Endothelial cell of umbilical vein (primary cell): ENCODE results near the gene UNC5B. TPM values are rescaled to one million over a fixed set of nuclear protein-coding genes. Genes with fewer than 3 reads are reported as not detected.

ENCODE experiments used
- BruUV-seq: library from RNA; stranded (reverse); fragments of 400-500 nt; replicated peaks from 2 replicates; lab custom pipeline; 2021; lab: Mats Ljungman, UMichigan
- CTCF ChIA-PET: fragments of 300-600, 350-600 bp; sonication (Branson Sonifier 250); formaldehyde crosslinking; loops from one replicate; lab custom pipeline; 2021; ENCODE audit warnings: antibody characterized with exemption, inconsistent platforms; lab: Charles Lee
- POLR2A ChIA-PET: fragments of 300-600, 350-600 bp; sonication (Branson Sonifier 250); formaldehyde crosslinking; loops from one replicate; lab custom pipeline; 2021; ENCODE audit warnings: antibody characterized with exemption, inconsistent platforms; lab: Charles Lee
- DNase-seq: peaks from one replicate; pipeline ENCODE4 v3.0.0-alpha.2; 2011; ENCODE audit warnings: low read depth, low spot score
- FAIRE-seq: peaks from 2 replicates; lab custom pipeline; 2011; peaks lifted over from hg19 to GRCh38; lab: Jason Lieb, UNC
- H2AFZ ChIP-seq: 2 replicates; pipeline ENCODE4 v1.6.0; 2012; ENCODE audit warnings: low read depth, low read length, control low read depth, inconsistent platforms
- H3K27ac ChIP-seq: 2 replicates; pipeline ENCODE4 v1.5.1; 2011; ENCODE audit warnings: low read depth, mild to moderate bottlenecking, control low read depth, low read length, moderate library complexity; ENCODE audit not compliant: insufficient read depth
- H3K27me3 ChIP-seq, 2 experiments: 2 replicates each; pipeline versions ENCODE4 v1.6.0 to v1.6.1; 2011; ENCODE audit warnings: low read length in 2 of 2, mixed read lengths in 1 of 2; ENCODE audit not compliant: control insufficient read depth in 2 of 2, insufficient read depth in 2 of 2
- H3K36me3 ChIP-seq, 2 experiments: 2 replicates in 1 of 2; 3 replicates in 1 of 2; pipeline ENCODE4 v1.5.1; 2011; ENCODE audit warnings: low read length in 2 of 2, mild to moderate bottlenecking in 1 of 2, moderate library complexity in 1 of 2; ENCODE audit not compliant: control insufficient read depth in 2 of 2, insufficient read depth in 2 of 2; ENCODE audit errors: extremely low read depth in 1 of 2
- H3K4me1 ChIP-seq: 3 replicates; pipeline ENCODE4 v1.5.1; 2011; ENCODE audit warnings: mild to moderate bottlenecking, low read length; ENCODE audit not compliant: control insufficient read depth, insufficient read depth; ENCODE audit errors: extremely low read depth
- H3K4me2 ChIP-seq: 2 replicates; pipeline ENCODE4 v1.6.1; 2011; ENCODE audit warnings: low read length, control low read depth, mixed read lengths; ENCODE audit not compliant: insufficient read depth
- H3K4me3 ChIP-seq, 3 experiments: fragments of 200-600 bp in 1 of 3; sonication (generic), shearing (Covaris generic) in 1 of 3; replicated peaks in 1 of 3; 2 replicates each; pipeline ENCODE4 v1.5.1; 2011 to 2016; ENCODE audit warnings: control low read depth in 3 of 3, low read length in 3 of 3, mild to moderate bottlenecking in 2 of 3, inconsistent platforms in 1 of 3, low read depth in 1 of 3, moderate library complexity in 1 of 3; ENCODE audit not compliant: insufficient read depth in 1 of 3
- H3K79me2 ChIP-seq: 2 replicates; pipeline ENCODE4 v1.6.0; 2012; ENCODE audit warnings: low read length, inconsistent platforms; ENCODE audit not compliant: control insufficient read depth, insufficient read depth
- H3K9ac ChIP-seq: replicated peaks from 2 replicates; pipeline ENCODE3; 2011; ENCODE audit warnings: low read length, control low read depth; ENCODE audit not compliant: insufficient read depth; ENCODE audit errors: extremely low read depth
- H3K9me1 ChIP-seq: replicated peaks from 3 replicates; pipeline ENCODE4 v1.6.0; 2011; ENCODE audit warnings: mild to moderate bottlenecking, low read length; ENCODE audit not compliant: control insufficient read depth, insufficient read depth; ENCODE audit errors: extremely low read depth
- H3K9me3 ChIP-seq: replicated peaks from 2 replicates; pipeline ENCODE4 v1.5.1; 2012; ENCODE audit warnings: low read length, inconsistent platforms; ENCODE audit not compliant: control insufficient read depth, insufficient read depth
- H4K20me1 ChIP-seq: replicated peaks from 2 replicates; pipeline ENCODE3; 2011; ENCODE audit warnings: mild to moderate bottlenecking, low read length; ENCODE audit not compliant: control insufficient read depth, insufficient read depth; ENCODE audit errors: extremely low read depth
- CTCF ChIP-seq, 2 donors: IDR thresholded peaks; 1 replicate in 1 of 2; 2 replicates in 1 of 2; pipeline ENCODE4 v1.5.1; 2011; ENCODE audit warnings: low read length in 2 of 2, mild to moderate bottlenecking in 2 of 2, moderate library complexity in 2 of 2, control low read depth in 1 of 2, inconsistent platforms in 1 of 2, low read depth in 1 of 2; ENCODE audit not compliant: insufficient read depth in 1 of 2; ENCODE audit errors: extremely low read depth in 1 of 2
- EZH2 ChIP-seq: IDR thresholded peaks from 2 replicates; pipeline ENCODE4 v1.6.1; 2012; ENCODE audit warnings: borderline replicate concordance, low read depth, mild to moderate bottlenecking, moderate library complexity, low read length, inconsistent platforms; ENCODE audit not compliant: severe bottlenecking
- FOS ChIP-seq: IDR thresholded peaks from 2 replicates; pipeline ENCODE4 v1.6.1; 2011; ENCODE audit warnings: mild to moderate bottlenecking, low read length, moderate library complexity, borderline replicate concordance; ENCODE audit not compliant: insufficient read depth
- GATA2 ChIP-seq: IDR thresholded peaks from 2 replicates; pipeline ENCODE4 v1.7.0; 2011; ENCODE audit warnings: low read depth, mild to moderate bottlenecking, moderate library complexity, mixed read lengths, low read length; ENCODE audit not compliant: insufficient read length, insufficient read depth
- JUN ChIP-seq: IDR thresholded peaks from 2 replicates; pipeline ENCODE4 v1.6.1; 2011; ENCODE audit warnings: borderline replicate concordance, low read depth; ENCODE audit not compliant: insufficient read length, insufficient read depth
- MAX ChIP-seq: IDR thresholded peaks from 2 replicates; pipeline ENCODE4 v1.6.1; 2011; ENCODE audit not compliant: insufficient read depth, insufficient read length
- MYC ChIP-seq: IDR thresholded peaks from one replicate; pipeline ENCODE4 v1.6.1; 2011; ENCODE audit warnings: mild to moderate bottlenecking, low read depth, low read length
- POLR2A ChIP-seq: IDR thresholded peaks from 2 replicates; pipeline ENCODE4 v1.6.1; 2012; ENCODE audit warnings: low read depth, mild to moderate bottlenecking, control low read depth, low read length
- POLR2AphosphoS5 ChIP-seq: IDR thresholded peaks from 2 replicates; pipeline ENCODE4 v1.6.1; 2012; ENCODE audit warnings: low read depth, mild to moderate bottlenecking, control low read depth, low read length, moderate library complexity; ENCODE audit not compliant: insufficient read depth
- dilution Hi-C: fragments of 300-500 bp; cut with MboI; formaldehyde crosslinking; loops from one replicate; pipeline ENCODE4 v1.15.0; 2019; ENCODE audit warnings: low sequenced_read_pairs; ENCODE audit not compliant: extremely low pct_ligation_motif_present
- intact Hi-C: fragments of 100-400 bp; cut with micrococcal nuclease; formaldehyde crosslinking; loops from one replicate; pipeline ENCODE4 v1.10.0; 2022
- polyA plus RNA-seq, 4 experiments: library from polyadenylated mRNA; depleted of rRNA in 3 of 4; stranded (reverse) in 3 of 4; unstranded in 1 of 4; fragments of >200 nt; gene quantifications; 2 replicates each; pipeline versions ENCODE4 v1.2.1 to v1.2.3, GENCODE V29; 2011 to 2012; ENCODE audit warnings: missing spikeins in 1 of 4
- total RNA-seq: library from RNA; stranded (reverse); gene quantifications from 2 replicates; pipeline ENCODE4 v1.2.3, GENCODE V29; 2021

UNC5B gene
- total and polyA plus RNA-seq, 2 donors (not counting 3 experiments of a cell fraction or from before 2014, with no cell fraction given) = 0.39 to 2.5 TPM

GRCh38 chr10:71253981-71254818, 41.8 kb downstream of the UNC5B start:
- no peaks in the 10 kb centered on the region for H3K79me2 ChIP-seq
- no peaks in the 10 kb centered on the region for H3K9me3 ChIP-seq
- DNase-seq (peak; percentile 28), FAIRE-seq (no peak)
- dilution Hi-C loops = no loop called here
- TF ChIP-seq EZH2 (no peak), MYC (no peak), FOS (no peak), GATA2 (no peak), POLR2AphosphoS5 (no peak), POLR2A (no peak), MAX (no peak), CTCF (IDR thresholded peaks at IDR 0.05; ENCODE audit: extremely low read depth in 1 of 2, insufficient read depth in 1 of 2, low read depth in 1 of 2, low read length in 2 of 2) (no peak), JUN (no peak)
- no TSS peak for BruUV-seq
- ChIA-PET CTCF (interaction anchor here (1.0 to 2.1 kb wide), 3 partner anchors 13 to 437 kb away, joined by 3 to 10 read pairs (median 5); no protein-coding TSS in a partner anchor), POLR2A (no interaction called here)
- intact Hi-C loops = no loop called here
- H3K9me1 ChIP-seq = no peaks in the 10 kb centered on the region
- no peak overlapping the region for H3K9ac ChIP-seq
- H3K27ac ChIP-seq = no peak overlapping the region
- no peaks in the 10 kb centered on the region for H3K36me3 ChIP-seq
- H3K4me3 ChIP-seq = no peak overlapping the region
- peaks cover 0 to 3% of the 10 kb centered on the region in 2 experiments for H3K27me3 ChIP-seq
- H4K20me1 ChIP-seq = no peaks in the 10 kb centered on the region
- H2AFZ ChIP-seq = no peak overlapping the region
- peaks cover 24% of the 10 kb centered on the region for H3K4me1 ChIP-seq
- peak overlapping the region; percentile 9 for H3K4me2 ChIP-seq
